Karpas-422 (cell line): ENCODE data around the gene KRTAP9-8. TPM values are rescaled to one million over a fixed set of nuclear protein-coding genes. Genes with fewer than 3 reads are reported as not detected.
"Not testable (repeated sequence)": the region's sequence is repeated elsewhere in the genome, so short reads cannot be mapped to it uniquely, and the experiment has no call there.

Source experiments
- DNase-seq: peaks from one replicate; pipeline ENCODE4 v3.0.0-alpha.2; 2015
- H2AFZ ChIP-seq: fragments of 200-600 bp; sonication (generic); 2 replicates; pipeline ENCODE4 v1.6.1; 2014; ENCODE audit warnings: antibody characterized with exemption, low read length, mixed read lengths
- H3K27ac ChIP-seq: fragments of 200-600 bp; sonication (generic); 2 replicates; pipeline ENCODE4 v1.5.1; 2014; ENCODE audit warnings: mild to moderate bottlenecking, low read length, moderate library complexity
- H3K27me3 ChIP-seq: fragments of 200-600 bp; sonication (generic); 2 replicates; pipeline ENCODE4 v1.6.1; 2014; ENCODE audit warnings: low read length, mixed read lengths
- H3K36me3 ChIP-seq: fragments of 200-600 bp; sonication (generic); 2 replicates; pipeline ENCODE4 v1.6.1; 2014; ENCODE audit warnings: low read length, mixed read lengths; ENCODE audit not compliant: insufficient read depth
- H3K4me1 ChIP-seq: fragments of 200-600 bp; sonication (generic); 2 replicates; pipeline ENCODE4 v1.6.1; 2014; ENCODE audit warnings: mild to moderate bottlenecking, low read length, mixed read lengths
- H3K4me2 ChIP-seq: fragments of 200-600 bp; sonication (generic); 2 replicates; pipeline ENCODE4 v1.6.1; 2014; ENCODE audit warnings: low read length, low read depth, mild to moderate bottlenecking; ENCODE audit not compliant: poor library complexity, severe bottlenecking
- H3K4me3 ChIP-seq: fragments of 200-600 bp; sonication (generic); 2 replicates; pipeline ENCODE4 v1.5.1; 2014; ENCODE audit warnings: mild to moderate bottlenecking, antibody characterized with exemption, low read length, mixed read lengths
- H3K79me2 ChIP-seq: fragments of 200-600 bp; sonication (generic); 2 replicates; pipeline ENCODE4 v1.6.1; 2014; ENCODE audit warnings: mild to moderate bottlenecking, low read length, mixed read lengths
- H3K9ac ChIP-seq: fragments of 200-600 bp; sonication (generic); 2 replicates; pipeline ENCODE4 v1.6.0; 2014; ENCODE audit warnings: low read length
- H3K9me2 ChIP-seq: fragments of 200-600 bp; sonication (generic), shearing (Covaris generic); replicated peaks from 2 replicates; pipeline ENCODE4 v1.6.0; 2014; ENCODE audit warnings: mild to moderate bottlenecking, low read length, moderate library complexity; ENCODE audit not compliant: insufficient read depth
- H3K9me3 ChIP-seq: fragments of 300-700, 200-600 bp; sonication (generic); 2 replicates; pipeline ENCODE4 v1.6.1; 2014; ENCODE audit warnings: low read length, mixed read lengths
- H4K20me1 ChIP-seq: fragments of 200-600 bp; sonication (generic); 2 replicates; pipeline ENCODE4 v1.6.1; 2014; ENCODE audit warnings: mild to moderate bottlenecking, antibody characterized with exemption, low read length, low read depth; ENCODE audit not compliant: insufficient read depth
- total RNA-seq: library from RNA; depleted of rRNA; stranded (reverse); fragments of >200 nt; shearing (Covaris generic); gene quantifications from 2 replicates; pipeline ENCODE4 v1.2.3, GENCODE V29; 2014; ENCODE audit warnings: low replicate concordance; rRNA removed

KRTAP9-8 gene
- not detected in 2 replicates for total RNA-seq

- H3K79me2 ChIP-seq, H2AFZ ChIP-seq, H3K27me3 ChIP-seq, H3K4me3 ChIP-seq, H3K27ac ChIP-seq, H3K4me1 ChIP-seq, H4K20me1 ChIP-seq, H3K9me3 ChIP-seq, DNase-seq, H3K9ac ChIP-seq, H3K36me3 ChIP-seq, H3K9me2 ChIP-seq, H3K4me2 ChIP-seq: not testable (repeated sequence)
Observed at GRCh38 chr17:41237949-41238437, at the start of gene KRTAP9-8. Gene KRTAP9-8 (plus strand): TSS chr17:41237999. CDS start chr17:41238052, 53 bp downstream.

GRCh38 chr17:41189837-41190318 is 47.9 kb upstream of the KRTAP9-8 start, which contains the start of gene KRTAP9-1:
Gene KRTAP9-1 (plus strand): TSS chr17:41189887. CDS start chr17:41189887, 0 bp downstream.
- not testable (repeated sequence) for H3K36me3 ChIP-seq, H3K9ac ChIP-seq, H3K4me2 ChIP-seq, H3K4me3 ChIP-seq, H3K9me3 ChIP-seq, H3K27ac ChIP-seq, DNase-seq, H4K20me1 ChIP-seq, H3K9me2 ChIP-seq, H3K27me3 ChIP-seq, H3K4me1 ChIP-seq, H3K79me2 ChIP-seq, H2AFZ ChIP-seq

GRCh38 chr17:41190328-41190727 is 47.5 kb upstream of the KRTAP9-8 start:
- Histone ChIP-seq H2AFZ (no peak overlapping the region), H3K27ac (no peak overlapping the region), H3K79me2 (no peaks in the 10 kb centered on the region), H3K4me1 (no peaks in the 10 kb centered on the region), H4K20me1 (no peaks in the 10 kb centered on the region), H3K4me3 (no peak overlapping the region), H3K27me3 (no peaks in the 10 kb centered on the region), H3K9me3 (no peaks in the 10 kb centered on the region), H3K4me2 (no peak overlapping the region), H3K9ac (no peak overlapping the region), H3K36me3 (no peaks in the 10 kb centered on the region), H3K9me2 (no peaks in the 10 kb centered on the region)
- DNase-seq, result no peak

GRCh38 chr17:41196068-41196467 is 41.7 kb upstream of the KRTAP9-8 start:
- no peak overlapping the region for H2AFZ ChIP-seq
- H3K4me3 ChIP-seq, result no peak overlapping the region
- no peaks in the 10 kb centered on the region for H3K27me3 ChIP-seq
- no peaks in the 10 kb centered on the region for H3K79me2 ChIP-seq
- no peak overlapping the region for H3K4me2 ChIP-seq
- no peaks in the 10 kb centered on the region for H3K36me3 ChIP-seq
- H3K9ac ChIP-seq, result no peak overlapping the region
- no peaks in the 10 kb centered on the region for H4K20me1 ChIP-seq
- H3K4me1 ChIP-seq, result no peaks in the 10 kb centered on the region
- DNase-seq, result no peak
- no peaks in the 10 kb centered on the region for H3K9me3 ChIP-seq
- H3K27ac ChIP-seq, result no peak overlapping the region
- no peaks in the 10 kb centered on the region for H3K9me2 ChIP-seq

- Histone ChIP-seq H3K4me1 (no peaks in the 10 kb centered on the region), H3K36me3 (no peaks in the 10 kb centered on the region), H3K27ac (no peak overlapping the region), H3K9ac (no peak overlapping the region), H3K79me2 (no peaks in the 10 kb centered on the region), H3K4me2 (no peak overlapping the region), H2AFZ (no peak overlapping the region), H3K27me3 (no peaks in the 10 kb centered on the region), H3K4me3 (no peak overlapping the region), H4K20me1 (no peaks in the 10 kb centered on the region), H3K9me3 (no peaks in the 10 kb centered on the region), H3K9me2 (no peaks in the 10 kb centered on the region)
- DNase-seq, result no peak
Observed at GRCh38 chr17:41199421-41200078, 38.2 kb upstream of the KRTAP9-8 start.

GRCh38 chr17:41211845-41212466 is 25.8 kb upstream of the KRTAP9-8 start:
- Histone ChIP-seq H3K9ac (no peak overlapping the region), H3K9me2 (no peaks in the 10 kb centered on the region), H3K4me3 (no peak overlapping the region), H3K4me2 (no peak overlapping the region), H3K79me2 (no peaks in the 10 kb centered on the region), H4K20me1 (no peaks in the 10 kb centered on the region), H3K36me3 (no peaks in the 10 kb centered on the region), H3K27ac (no peak overlapping the region), H3K27me3 (no peaks in the 10 kb centered on the region), H2AFZ (no peak overlapping the region), H3K4me1 (no peaks in the 10 kb centered on the region), H3K9me3 (no peaks in the 10 kb centered on the region)
- DNase-seq, result no peak

- no peaks in the 10 kb centered on the region for H3K9me2 ChIP-seq
- no peak overlapping the region for H3K9ac ChIP-seq
- H3K79me2 ChIP-seq, result no peaks in the 10 kb centered on the region
- H3K4me1 ChIP-seq, result no peaks in the 10 kb centered on the region
- H3K9me3 ChIP-seq, result no peaks in the 10 kb centered on the region
- H2AFZ ChIP-seq, result no peak overlapping the region
- DNase-seq, result no peak
- H3K4me3 ChIP-seq, result no peak overlapping the region
- no peak overlapping the region for H3K27ac ChIP-seq
- no peak overlapping the region for H3K4me2 ChIP-seq
- H3K27me3 ChIP-seq, result no peaks in the 10 kb centered on the region
- H3K36me3 ChIP-seq, result no peaks in the 10 kb centered on the region
- no peaks in the 10 kb centered on the region for H4K20me1 ChIP-seq
Observed at GRCh38 chr17:41212524-41213169, 25.2 kb upstream of the KRTAP9-8 start.

- Histone ChIP-seq H3K9me3 (no peaks in the 10 kb centered on the region), H3K9me2 (no peaks in the 10 kb centered on the region), H3K79me2 (no peaks in the 10 kb centered on the region), H3K9ac (no peak overlapping the region), H2AFZ (no peak overlapping the region), H3K4me2 (no peak overlapping the region), H3K27me3 (no peaks in the 10 kb centered on the region), H3K27ac (no peak overlapping the region), H3K4me3 (no peak overlapping the region), H4K20me1 (no peaks in the 10 kb centered on the region), H3K4me1 (no peaks in the 10 kb centered on the region), H3K36me3 (no peaks in the 10 kb centered on the region)
- DNase-seq, result no peak
Observed at GRCh38 chr17:41215681-41216080, 22.1 kb upstream of the KRTAP9-8 start.
